IPS-11a (cell line): ENCODE results near the gene FRMPD1.

Source experiments
- H3K4me3 ChIP-seq: one replicate; pipeline ENCODE4 v1.5.1; 2013; ENCODE audit warnings: low read depth, low read length, control low read depth

FRMPD1 gene

DNA sequence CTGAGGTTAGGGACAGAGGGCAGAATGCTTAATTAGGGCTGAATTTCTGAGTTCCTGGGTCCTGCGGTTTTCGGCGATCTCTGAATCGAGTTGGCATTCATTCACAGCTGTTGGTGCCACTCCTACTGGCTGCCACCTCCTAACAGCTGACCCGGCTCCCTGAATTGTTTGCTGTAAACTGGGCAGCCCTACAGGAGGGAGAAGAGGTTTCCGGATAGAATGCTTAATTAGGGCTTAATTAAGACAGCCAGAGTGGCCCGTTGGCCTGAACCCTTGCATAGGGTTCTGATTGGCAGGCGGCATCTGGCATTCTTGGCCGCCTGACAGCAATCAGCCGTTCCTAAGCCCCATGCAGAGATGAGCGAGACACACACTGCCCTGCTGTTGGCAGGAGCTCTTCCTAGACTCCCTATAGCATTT is 25.7 kb downstream of the FRMPD1 start:
- H3K4me3 ChIP-seq, result no peak overlapping the region

DNA sequence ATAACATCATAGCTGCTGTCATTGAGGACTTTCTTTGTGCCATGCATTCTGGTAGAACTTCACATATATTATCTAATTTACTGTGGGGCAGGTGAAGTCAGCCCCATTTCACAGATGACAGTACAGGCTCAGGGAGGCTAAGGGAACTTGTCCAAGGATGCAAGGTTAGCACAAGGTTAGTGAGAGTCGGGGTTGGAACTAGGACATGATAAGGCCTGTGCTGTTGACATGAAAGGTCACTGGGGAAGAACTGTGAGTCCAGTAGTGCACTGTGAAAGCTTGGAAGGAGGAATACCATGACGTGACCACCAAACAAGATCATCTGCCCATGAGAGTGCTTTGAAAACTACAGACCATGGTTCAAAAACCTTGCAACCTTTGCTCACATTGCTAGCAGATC is 26.7 kb downstream of the FRMPD1 start:
- H3K4me3 ChIP-seq, result no peak overlapping the region

DNA sequence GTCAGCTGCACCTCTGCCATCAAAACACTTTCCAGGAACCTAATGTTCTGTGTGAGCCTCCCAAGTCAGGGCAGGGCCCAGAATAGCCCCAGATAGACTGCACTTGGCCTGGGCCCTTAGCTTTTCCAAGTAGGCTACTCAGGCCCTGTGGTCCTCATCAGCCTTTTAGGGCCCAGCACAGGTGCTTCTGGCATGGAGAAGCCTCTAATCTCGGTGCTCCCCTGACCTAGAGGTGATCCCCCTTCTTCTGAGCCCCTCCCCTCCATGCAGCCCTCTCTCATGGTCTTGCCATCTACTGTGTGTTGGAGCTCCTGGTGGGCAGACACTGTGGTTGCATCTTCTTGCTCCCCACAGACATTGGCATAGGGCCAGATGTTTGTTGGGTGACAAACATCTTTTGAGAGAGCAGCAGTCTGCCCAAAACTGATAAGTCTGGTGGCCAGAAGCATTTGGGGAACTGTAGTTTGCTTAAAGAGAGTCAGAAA is 28.1 kb downstream of the FRMPD1 start:
- H3K4me3 ChIP-seq, result no peak overlapping the region

DNA sequence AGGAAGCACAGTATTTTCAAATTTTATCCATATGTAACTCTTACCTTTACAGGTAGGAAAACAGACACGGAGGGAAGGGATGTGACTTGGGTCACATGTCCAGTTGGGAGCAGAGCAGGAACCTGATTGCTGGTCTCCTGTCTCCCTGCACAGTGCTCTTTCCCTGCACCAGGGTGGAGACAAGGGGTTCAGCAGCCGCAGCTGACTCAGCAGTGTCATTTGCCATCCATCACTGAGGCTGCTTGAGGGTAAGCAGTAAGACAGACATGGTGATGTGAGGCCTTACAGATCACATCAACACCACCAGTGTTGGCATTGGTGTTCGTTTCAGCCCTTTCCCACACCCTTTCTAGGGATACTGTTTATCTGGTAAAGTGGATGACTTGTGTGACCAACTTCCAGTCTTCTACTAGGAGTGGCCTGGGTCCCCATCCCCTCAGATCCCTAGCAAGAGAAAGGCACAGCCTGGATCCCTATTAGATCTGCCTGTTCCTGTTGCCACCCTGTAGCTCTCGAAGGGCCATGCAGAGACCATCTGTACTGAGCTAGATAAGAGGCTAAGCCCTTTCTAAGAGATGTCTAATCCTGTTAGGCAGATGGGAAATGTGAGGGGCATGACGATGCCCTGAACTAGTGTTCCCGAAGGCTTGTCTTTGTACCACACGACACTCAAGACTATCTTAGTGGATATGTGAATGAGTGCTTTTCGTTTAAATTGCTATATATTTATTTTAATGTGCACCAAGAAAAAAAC is 29.1 kb downstream of the FRMPD1 start:
- no peak overlapping the region for H3K4me3 ChIP-seq

DNA sequence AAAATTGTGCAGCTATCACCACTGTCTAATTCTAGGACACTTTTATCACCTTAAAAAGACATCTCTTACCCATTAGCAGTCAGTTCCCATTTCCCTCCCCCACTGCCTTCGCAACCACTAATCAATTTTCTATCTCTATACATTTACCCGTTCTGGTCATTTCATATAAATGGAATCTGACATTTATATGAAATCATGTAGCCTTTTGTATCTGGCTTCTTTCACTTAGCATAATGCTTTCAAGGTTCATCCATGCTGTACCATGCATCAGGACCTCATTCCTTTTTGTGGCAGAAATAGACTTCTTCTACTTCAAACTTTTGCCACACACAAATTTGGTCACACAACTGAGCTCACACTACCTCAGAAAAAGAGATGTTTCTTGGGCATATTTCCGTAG is 32.2 kb downstream of the FRMPD1 start:
- no peak overlapping the region for H3K4me3 ChIP-seq

DNA sequence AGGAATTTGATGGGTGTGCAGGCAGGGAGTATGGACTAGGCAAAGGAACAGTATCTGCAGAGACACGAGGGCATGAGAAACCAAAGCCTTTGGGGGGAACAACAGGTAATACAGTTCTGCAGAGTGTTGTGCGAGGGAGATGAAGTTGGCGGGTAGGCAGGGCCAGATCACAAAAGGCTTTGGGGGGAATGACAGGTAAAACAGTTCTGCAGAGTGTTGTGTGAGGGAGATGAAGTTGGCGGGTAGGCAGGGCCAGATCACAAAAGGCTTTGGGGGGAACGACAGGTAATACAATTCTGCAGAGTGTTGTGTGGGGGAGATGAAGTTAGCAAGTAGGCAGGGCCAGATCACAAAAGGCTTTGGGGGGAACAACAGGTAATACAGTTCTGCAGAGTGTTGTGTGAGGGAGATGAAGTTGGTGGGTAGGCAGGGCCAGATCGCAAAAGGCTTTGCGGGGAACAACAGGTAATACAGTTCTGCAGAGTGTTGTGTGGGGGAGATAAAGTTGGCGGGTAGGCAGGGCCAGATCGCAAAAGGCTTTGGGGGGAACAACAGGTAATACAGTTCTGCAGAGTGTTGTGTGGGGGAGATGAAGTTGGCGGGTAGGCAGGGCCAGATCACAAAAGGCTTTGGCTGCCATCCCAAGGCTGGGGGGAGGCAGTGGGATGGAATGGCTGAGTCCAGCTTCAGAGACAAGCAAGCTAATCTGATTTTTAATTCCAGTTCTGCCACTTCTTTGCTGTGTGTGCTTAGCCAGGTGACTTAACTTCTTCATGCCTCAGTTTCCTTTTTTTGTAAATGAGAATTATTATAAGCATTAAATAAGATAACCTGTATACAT is 33.0 kb downstream of the FRMPD1 start:
- no peak overlapping the region for H3K4me3 ChIP-seq

DNA sequence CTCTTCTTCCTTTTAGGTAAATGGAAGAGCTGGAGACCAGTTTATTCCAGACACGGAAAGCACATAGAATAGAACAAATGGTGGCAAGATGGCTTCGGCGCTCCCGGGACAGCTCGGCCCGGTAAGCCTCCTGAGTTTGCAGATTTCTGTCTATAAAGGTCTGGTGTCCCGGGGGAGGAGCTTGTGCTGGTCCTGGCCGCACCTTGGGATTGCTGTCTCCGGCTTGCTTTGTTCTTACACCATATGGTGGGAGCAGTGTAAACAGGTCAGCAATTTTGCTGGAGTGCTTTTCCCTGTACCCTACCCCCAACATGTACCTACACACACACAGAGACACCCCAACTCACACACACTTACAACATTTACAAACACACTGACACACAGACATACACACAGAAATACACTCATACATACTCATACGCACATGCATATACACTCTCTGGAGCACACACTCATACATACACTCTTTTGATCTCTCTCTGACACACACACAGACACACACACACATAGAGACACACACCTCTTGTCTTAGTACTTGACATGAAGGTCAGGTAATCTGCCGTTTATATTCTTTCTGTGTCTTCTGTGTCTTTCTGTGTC is 42.0 kb downstream of the FRMPD1 start:
- H3K4me3 ChIP-seq, result no peak overlapping the region

DNA sequence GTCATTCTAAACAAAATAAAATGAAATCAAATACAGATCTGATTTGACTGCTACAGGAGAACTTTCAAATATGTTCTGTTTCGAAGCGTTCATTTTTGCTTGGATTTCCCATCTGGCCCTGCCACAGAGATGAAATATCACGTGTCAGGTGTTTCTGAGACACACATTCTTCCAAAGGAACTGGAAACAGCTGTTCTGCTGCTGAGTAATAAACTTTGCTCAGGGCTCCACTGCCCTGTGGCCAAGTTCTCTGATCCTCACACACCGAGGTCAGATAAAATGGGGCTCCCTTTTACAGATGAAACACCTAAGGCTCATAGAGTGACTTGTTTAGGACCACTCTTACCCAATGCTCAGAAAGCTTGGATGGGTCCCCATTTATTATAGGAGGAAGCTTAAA is 42.5 kb downstream of the FRMPD1 start:
- H3K4me3 ChIP-seq, result no peak overlapping the region

DNA sequence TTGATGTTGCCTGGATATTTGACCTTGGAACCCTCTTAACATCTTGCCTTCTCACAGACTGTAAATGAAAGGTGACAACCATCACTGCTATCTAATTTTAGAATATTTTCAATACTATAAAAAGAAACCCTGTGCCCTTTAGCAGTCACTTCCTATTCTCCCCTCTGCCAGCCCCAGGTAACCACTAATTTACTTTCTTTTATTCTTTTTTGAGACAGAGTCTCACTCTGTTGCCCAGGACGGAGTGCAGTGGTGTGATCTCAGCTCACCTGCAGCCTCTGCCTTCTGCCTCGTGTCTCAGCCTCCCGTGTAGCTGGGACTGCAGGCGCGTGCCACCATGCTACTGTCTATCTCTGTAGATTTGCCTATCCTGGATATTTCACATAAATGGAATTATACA is 43.6 kb downstream of the FRMPD1 start:
- no peak overlapping the region for H3K4me3 ChIP-seq

DNA sequence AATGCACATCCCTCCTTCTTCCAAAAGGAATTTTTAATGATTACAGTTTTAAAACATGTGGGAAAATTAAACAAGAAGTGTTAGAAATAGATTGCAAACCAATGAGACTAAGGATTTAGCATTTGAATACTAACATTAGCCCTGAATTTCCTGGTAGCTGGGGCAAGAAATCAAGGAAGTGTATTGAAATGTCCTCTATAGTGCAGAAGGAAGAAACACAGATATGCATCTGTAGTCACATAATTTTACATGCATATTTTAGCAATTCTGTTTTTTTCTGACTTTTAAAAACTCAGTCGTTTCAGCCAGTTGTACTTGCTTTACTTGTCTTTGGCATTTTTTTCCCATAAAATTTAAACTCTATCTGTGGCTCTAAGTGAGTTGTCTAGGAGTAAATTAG is 45.8 kb downstream of the FRMPD1 start:
- H3K4me3 ChIP-seq, result no peak overlapping the region

DNA sequence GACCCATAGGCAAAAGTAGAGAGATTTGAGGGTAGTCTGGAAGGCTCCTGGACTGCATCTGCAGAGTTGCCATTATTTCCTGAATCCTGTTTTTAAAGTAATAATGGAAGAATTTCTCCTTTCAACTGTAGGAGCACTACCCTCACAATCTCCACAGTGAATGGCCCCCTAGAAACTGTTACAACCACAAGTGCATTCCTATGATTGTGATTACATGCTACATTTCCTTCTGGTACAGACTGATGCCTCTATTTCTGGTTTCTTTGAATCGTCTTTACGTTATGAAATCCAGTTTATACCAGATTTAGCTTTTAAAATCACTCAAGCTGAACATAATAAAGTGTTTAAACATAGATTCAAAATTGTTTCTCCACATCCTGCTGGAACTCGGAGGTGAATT is 49.4 kb downstream of the FRMPD1 start:
- no peak overlapping the region for H3K4me3 ChIP-seq

DNA sequence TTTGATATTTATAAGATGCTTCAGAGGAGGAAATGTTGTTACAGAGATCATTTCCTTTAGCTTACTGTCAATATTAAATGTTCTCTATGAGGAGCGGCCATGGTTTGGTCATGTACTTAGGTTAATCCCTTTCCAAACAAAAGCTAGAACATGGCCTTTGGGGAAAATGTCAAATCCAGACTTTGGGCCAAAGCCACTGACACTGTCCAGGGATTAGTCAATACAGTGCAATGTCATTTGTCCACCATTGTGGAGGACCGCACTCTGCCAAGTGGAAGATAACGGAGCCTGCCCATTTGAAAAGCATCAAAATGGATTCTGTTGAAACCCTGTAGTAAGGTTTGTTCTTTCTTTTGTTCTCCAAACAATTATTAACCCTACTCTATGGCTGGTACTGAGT is 50.1 kb downstream of the FRMPD1 start:
- H3K4me3 ChIP-seq, result no peak overlapping the region

DNA sequence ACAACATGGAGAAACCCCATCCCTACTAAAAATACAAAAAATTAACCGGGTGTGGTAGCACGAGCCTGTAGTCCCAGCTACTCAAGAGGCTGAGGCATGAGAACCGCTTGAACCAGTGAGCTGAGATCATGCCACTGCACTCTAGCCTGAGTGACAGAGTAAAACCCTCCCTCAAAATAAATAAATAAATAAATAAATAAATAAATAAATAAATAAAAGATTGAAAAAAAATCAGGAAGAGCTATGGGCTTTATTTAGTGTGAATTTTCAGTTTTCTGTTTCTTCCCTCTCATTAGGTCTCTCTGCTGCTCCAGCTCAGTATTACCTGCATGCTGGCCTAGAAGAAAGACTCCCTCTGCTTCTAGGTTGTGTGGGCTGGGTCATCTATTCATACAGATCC is 55.0 kb downstream of the FRMPD1 start:
- no peak overlapping the region for H3K4me3 ChIP-seq

DNA sequence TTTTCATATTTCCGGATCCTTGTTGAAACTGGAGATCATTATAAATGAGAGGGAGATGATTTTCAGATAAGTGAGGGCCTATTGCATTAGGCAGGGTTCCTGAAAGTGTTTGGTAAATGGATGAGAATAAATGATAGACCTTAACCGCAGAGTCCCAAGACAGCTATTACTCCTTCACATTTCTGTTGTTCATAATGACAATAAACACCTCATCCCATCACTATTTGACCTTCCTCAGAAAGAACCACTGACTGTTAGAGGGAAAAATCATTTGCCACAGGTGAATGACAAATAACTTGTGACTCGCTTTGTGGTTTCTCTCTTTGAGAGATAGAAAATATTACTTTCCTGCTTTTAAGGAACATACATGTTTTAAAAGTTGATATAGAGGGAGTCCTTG is 55.5 kb downstream of the FRMPD1 start:
- H3K4me3 ChIP-seq, result no peak overlapping the region

DNA sequence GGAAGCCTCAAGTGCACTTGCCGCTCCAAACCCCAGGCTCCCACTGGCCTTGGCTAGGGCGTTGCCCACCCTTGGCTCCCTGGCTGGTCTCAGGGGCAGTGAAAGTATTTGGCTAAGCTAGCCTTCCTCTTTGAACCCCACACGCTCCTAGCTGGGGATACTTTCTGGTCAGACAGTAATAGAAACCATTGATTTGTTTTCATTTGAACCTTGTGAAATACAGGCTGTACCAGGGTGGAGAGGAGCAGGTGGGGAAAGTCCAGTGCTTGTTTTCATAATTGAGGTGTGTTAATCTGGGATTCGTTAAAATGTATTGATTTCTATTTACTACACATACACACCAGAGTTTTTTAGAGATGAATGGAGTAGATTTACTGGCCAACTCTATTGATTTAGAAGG is 57.0 kb downstream of the FRMPD1 start:
- H3K4me3 ChIP-seq, result no peak overlapping the region

DNA sequence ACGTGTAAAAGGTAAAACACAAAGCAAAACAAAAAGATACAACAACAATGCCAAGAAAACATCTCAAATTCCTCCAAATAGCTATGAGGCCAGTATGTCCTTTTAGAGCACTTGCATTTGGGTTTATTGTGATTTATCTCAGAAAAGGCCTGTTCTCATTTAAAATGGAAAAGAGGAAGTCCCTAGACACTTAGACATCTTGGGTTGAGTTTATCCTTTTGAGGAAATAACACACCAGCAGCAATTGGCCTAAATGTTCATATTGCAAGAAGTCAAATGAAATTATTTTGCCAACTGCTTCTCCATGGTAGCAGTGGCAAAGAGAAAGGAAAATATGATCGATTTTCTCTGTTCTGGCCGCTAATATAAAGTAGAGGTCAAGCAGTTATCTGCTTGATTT is 59.3 kb downstream of the FRMPD1 start:
- H3K4me3 ChIP-seq, result no peak overlapping the region

DNA sequence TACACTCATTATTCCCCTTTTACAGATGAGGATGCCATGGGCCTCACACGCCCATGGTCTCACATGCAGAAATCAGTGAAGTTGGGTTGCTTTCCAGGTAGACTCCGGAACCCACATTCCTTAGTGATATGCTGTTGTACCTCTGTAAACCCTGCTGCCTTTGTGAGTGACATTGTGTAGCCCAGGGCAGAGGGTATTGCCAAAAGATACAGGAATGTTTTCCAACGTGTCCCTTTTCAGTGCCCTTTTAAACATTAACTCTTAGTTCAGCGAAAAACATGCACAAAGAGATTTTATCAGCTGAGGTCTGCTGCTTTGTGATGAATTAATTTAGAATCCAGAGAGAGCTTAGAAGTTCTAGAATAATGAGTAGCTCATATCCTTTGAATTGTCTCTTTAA is 64.5 kb downstream of the FRMPD1 start:
- no peak overlapping the region for H3K4me3 ChIP-seq

DNA sequence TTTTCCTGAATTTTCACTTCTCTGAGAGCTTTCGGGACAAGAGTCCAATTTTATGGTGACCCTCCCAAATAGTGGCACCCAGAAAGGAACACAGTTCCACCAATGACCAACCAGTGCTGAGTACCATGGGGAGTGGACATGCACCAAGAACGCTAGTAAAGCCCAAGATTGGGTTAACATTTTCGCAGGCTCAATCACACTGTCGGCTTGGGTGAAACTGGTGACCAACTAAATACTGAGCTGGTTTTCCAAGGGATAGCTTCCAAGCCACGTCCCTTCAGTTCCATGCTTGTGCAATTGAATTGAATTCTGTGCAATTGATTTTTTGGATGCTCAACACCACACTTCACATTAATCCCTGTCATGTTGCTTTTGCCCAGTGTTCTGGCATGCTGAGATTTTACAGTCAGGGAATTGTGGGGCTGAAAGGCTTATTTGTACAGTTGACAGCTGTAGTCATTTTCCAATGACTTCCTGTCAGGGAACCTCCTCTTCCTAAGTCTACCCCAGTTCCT is 65.3 kb downstream of the FRMPD1 start:
- H3K4me3 ChIP-seq, result no peak overlapping the region

DNA sequence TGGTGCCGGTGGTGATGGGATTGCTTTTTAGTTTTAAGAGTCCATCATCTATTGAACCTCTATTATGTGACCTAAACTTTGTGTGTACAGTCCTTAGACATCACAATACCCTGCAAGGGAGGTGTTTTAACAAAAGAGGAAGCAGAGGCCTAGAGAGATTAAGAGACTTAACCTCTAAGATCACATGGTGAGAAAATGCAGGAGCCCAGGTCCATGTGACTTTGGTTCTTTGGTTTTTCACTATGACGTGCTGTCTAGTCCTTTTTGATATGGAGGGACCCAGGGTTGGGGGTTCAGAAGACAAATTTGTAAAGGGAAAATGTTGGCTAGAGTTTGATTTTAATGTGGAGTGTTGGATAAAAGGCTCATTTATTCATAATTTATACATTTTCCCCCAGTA is 68.8 kb downstream of the FRMPD1 start:
- H3K4me3 ChIP-seq, result no peak overlapping the region

DNA sequence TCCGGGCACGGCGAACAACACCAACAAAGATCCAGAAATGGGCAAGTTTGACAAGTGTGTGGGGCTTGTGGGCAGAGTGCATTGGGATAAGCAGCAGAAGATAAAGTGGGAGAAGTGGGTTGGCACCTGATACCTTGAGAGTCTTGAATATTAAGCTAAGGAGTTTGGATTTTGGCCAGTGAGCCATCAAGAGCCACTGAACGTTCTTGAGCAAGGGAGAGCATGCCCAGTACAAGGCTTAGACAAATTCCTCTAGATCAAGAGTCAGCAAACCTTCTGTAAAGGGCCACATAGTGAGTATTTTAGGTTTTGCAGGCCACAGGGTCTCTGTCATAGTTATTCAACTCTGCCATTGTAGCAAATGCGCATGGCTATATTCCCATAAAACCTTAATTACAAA is 76.3 kb downstream of the FRMPD1 start:
- H3K4me3 ChIP-seq, result no peak overlapping the region

DNA sequence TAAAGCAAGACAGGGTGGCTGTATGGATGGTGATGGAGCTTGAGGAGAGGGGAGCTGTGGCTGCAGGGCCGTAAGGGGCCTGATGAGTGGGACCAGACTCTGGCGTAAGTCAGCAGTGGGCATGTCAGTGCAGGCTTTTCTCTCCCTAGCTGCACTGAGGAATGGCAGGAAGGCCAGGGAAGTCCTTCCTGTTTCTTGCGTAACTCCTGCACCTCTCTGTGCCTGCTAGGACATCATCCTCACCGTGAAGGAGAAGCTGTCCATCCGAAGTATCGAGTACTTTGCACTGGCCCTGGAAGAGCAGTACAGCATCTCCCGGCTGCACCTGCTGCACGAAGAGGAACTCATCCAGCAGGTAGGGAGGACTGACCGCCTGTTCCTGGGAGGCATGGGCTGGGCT is 78.7 kb downstream of the FRMPD1 start:
- no peak overlapping the region for H3K4me3 ChIP-seq

DNA sequence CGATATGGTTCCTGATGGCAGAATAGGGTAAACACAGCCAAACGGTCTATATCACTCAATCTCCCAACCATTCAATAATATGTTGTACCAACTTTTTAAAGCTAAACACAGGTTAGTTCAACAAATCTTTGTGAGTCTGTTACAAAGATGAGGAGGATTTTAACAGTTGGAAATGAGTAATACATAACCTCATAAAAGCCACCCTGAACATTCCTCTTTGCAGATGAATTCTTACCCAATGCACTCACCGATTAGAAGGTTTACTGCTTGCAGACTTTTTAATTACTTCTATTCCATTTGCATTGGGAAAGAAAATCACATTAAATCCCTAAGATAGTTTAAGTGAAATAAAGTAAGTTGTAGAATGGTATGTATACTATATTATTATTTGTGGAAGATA is 79.5 kb downstream of the FRMPD1 start:
- H3K4me3 ChIP-seq, result no peak overlapping the region
